CD4-positive, alpha-beta T cell (primary cell): Measurements from ENCODE around the gene G6PC3. TPM values are rescaled to one million over a fixed set of nuclear protein-coding genes. Genes with fewer than 3 reads are reported as not detected.

Experiments used
- ATAC-seq: fragments of 200-7000 bp; cut with Tn5 transposase; one replicate; pipeline ENCODE4 v1.10.0; 2022; ENCODE audit warnings: mild to moderate bottlenecking; ENCODE audit not compliant: poor library complexity
- CTCF ChIA-PET: fragments of 350-600 bp; sonication (Branson Sonifier 250); formaldehyde crosslinking; loops from one replicate; lab custom pipeline; 2021; ENCODE audit warnings: antibody characterized with exemption, inconsistent platforms; lab: Charles Lee
- POLR2A ChIA-PET: fragments of 350-600 bp; sonication (Branson Sonifier 250); formaldehyde crosslinking; loops from one replicate; lab custom pipeline; 2021; ENCODE audit warnings: antibody characterized with exemption, inconsistent platforms; lab: Charles Lee
- DNase-seq, 14 experiments: peaks; one replicate each; pipeline ENCODE4 v3.0.0-alpha.2; 2013 to 2020; ENCODE audit warnings: mixed read lengths in 2 of 14
- H3K27ac ChIP-seq, 2 donors: one replicate each; pipeline versions ENCODE4 v1.5.1 to v1.7.0; 2013; ENCODE audit warnings: low read length in 2 of 2, low read depth in 1 of 2, mild to moderate bottlenecking in 1 of 2
- H3K27me3 ChIP-seq, 2 experiments: 1 replicate in 1 of 2; 2 replicates in 1 of 2; pipeline versions ENCODE4 v1.6.1 to v1.7.0; 2013; ENCODE audit warnings: low read length in 2 of 2, control low read depth in 1 of 2, mild to moderate bottlenecking in 1 of 2, moderate library complexity in 1 of 2; ENCODE audit not compliant: insufficient read depth in 2 of 2, control insufficient read depth in 1 of 2
- H3K36me3 ChIP-seq: one replicate; pipeline ENCODE4 v1.6.1; 2013; ENCODE audit warnings: low read length, control low read depth; ENCODE audit not compliant: insufficient read depth
- H3K4me1 ChIP-seq: one replicate; pipeline ENCODE4 v1.6.1; 2013; ENCODE audit warnings: low read length, control low read depth; ENCODE audit not compliant: insufficient read depth
- H3K4me3 ChIP-seq: one replicate; pipeline ENCODE4 v1.5.1; 2013; ENCODE audit warnings: mild to moderate bottlenecking, low read length, moderate library complexity
- H3K9me3 ChIP-seq, 2 experiments: 1 replicate in 1 of 2; 2 replicates in 1 of 2; pipeline versions ENCODE4 v1.6.1 to v1.7.0; 2013; ENCODE audit warnings: low read length in 2 of 2, mild to moderate bottlenecking in 2 of 2, control low read depth in 1 of 2, moderate library complexity in 1 of 2; ENCODE audit not compliant: control insufficient read depth in 1 of 2, insufficient read depth in 1 of 2
- H3K27ac Mint-ChIP-seq: one replicate; pipeline ENCODE4 v1.8.0; 2020; ENCODE audit warnings: mixed read lengths
- H3K27me3 Mint-ChIP-seq: one replicate; pipeline ENCODE4 v1.8.0; 2021; ENCODE audit warnings: mixed read lengths
- H3K36me3 Mint-ChIP-seq: one replicate; pipeline ENCODE4 v1.8.0; 2021; ENCODE audit warnings: low read depth, mixed read lengths
- H3K4me1 Mint-ChIP-seq: one replicate; pipeline ENCODE4 v1.8.0; 2021; ENCODE audit warnings: low read depth, mixed read lengths
- H3K4me3 Mint-ChIP-seq: one replicate; pipeline ENCODE4 v1.8.0; 2020; ENCODE audit warnings: mild to moderate bottlenecking, mixed read lengths
- H3K9me3 Mint-ChIP-seq: one replicate; pipeline ENCODE4 v1.8.0; 2020; ENCODE audit warnings: mixed read lengths
- CTCF ChIP-seq: fragments of 200-600 bp; IDR thresholded peaks from one replicate; pipeline ENCODE4 v1.8.0; 2022; ENCODE audit warnings: antibody characterized with exemption, mild to moderate bottlenecking
- intact Hi-C, 2 experiments: fragments of 100-400 bp; cut with DNase I in 1 of 2; cut with micrococcal nuclease in 1 of 2; formaldehyde crosslinking; loops; one replicate each; pipeline versions ENCODE4 v1.15.1 to v1.9.0; 2023 to 2025; cut with DNase I, micrococcal nuclease
- total RNA-seq, 174 experiments: library from RNA in 2 of 174; stranded (reverse) in 2 of 174; gene quantifications; one replicate each; pipeline ENCODE4 v1.2.3 and lab custom pipeline; 2021 to 2026

G6PC3 gene
- total RNA-seq, 2 experiments from 2014 or later: 5.6 to 5.8 TPM

GRCh38 chr17:44079877-44080821, 9.6 kb downstream of the G6PC3 start:
- no peak for ATAC-seq
- H3K27ac Mint-ChIP-seq: no peak overlapping the region

GRCh38 chr17:44081681-44082080, 11.1 kb downstream of the G6PC3 start:
- H3K27me3 ChIP-seq: no peaks in the 10 kb centered on the region
- ChIA-PET POLR2A (no interaction called here), CTCF (no interaction called here)
- no peak overlapping the region for H3K27ac Mint-ChIP-seq
- ATAC-seq (no peak), DNase-seq (no peak)
- H3K27me3 Mint-ChIP-seq: no peaks in the 10 kb centered on the region
- no peak overlapping the region for H3K4me3 ChIP-seq
- H3K4me1 ChIP-seq: no peaks in the 10 kb centered on the region
- intact Hi-C loops: loop anchor here in 1 of 2 experiments (5.0 to 10.0 kb wide), 2 partner anchors 274 to 857 kb away; partner anchors contain the start of gene CCDC200
- TF ChIP-seq CTCF: no peak
- H3K36me3 Mint-ChIP-seq: peaks cover 69% of the 10 kb centered on the region
- H3K4me1 Mint-ChIP-seq: no peaks in the 10 kb centered on the region
- H3K9me3 ChIP-seq: no peaks in the 10 kb centered on the region
- H3K9me3 Mint-ChIP-seq: no peaks in the 10 kb centered on the region
- no peak overlapping the region for H3K4me3 Mint-ChIP-seq
- peaks cover 58% of the 10 kb centered on the region for H3K36me3 ChIP-seq
- no peak overlapping the region for H3K27ac ChIP-seq

More at GRCh38 chr17:44079877-44080821, 9.6 kb downstream of the G6PC3 start:
- Histone ChIP-seq H3K27me3 (no peaks in the 10 kb centered on the region), H3K9me3 (no peaks in the 10 kb centered on the region), H3K4me1 (no peaks in the 10 kb centered on the region), H3K27ac (no peak overlapping the region), H3K36me3 (peaks cover 72% of the 10 kb centered on the region), H3K4me3 (no peak overlapping the region)
- ChIA-PET POLR2A (no interaction called here), CTCF (no interaction called here)
- no peaks in the 10 kb centered on the region for H3K9me3 Mint-ChIP-seq
- H3K36me3 Mint-ChIP-seq: peaks cover 79% of the 10 kb centered on the region
- TF ChIP-seq CTCF: no peak
- peak in 1 of 14 experiments; percentile 26 for DNase-seq
- intact Hi-C loops: loop anchor here in 1 of 2 experiments (5.0 to 10.0 kb wide), 2 partner anchors 273 to 855 kb away; partner anchors contain the start of gene CCDC200
- no peaks in the 10 kb centered on the region for H3K27me3 Mint-ChIP-seq
- no peak overlapping the region for H3K4me3 Mint-ChIP-seq
- no peaks in the 10 kb centered on the region for H3K4me1 Mint-ChIP-seq

GRCh38 chr17:44082256-44082927, 11.9 kb downstream of the G6PC3 start:
- no peak for TF ChIP-seq CTCF
- no peak overlapping the region for H3K27ac Mint-ChIP-seq
- peaks cover 3% of the 10 kb centered on the region for H3K4me1 ChIP-seq
- CTCF ChIA-PET: no interaction called here
- no peaks in the 10 kb centered on the region for H3K27me3 ChIP-seq
- H3K36me3 Mint-ChIP-seq: peaks cover 70% of the 10 kb centered on the region
- intact Hi-C loops: loop anchor here in 1 of 2 experiments (5.0 to 10.0 kb wide), 2 partner anchors 275 to 858 kb away; partner anchors contain the start of gene CCDC200
- peaks cover 51% of the 10 kb centered on the region for H3K36me3 ChIP-seq
- H3K27ac ChIP-seq: no peak overlapping the region
- H3K27me3 Mint-ChIP-seq: no peaks in the 10 kb centered on the region
- H3K9me3 Mint-ChIP-seq: no peaks in the 10 kb centered on the region
- POLR2A ChIA-PET: no interaction called here
- no peaks in the 10 kb centered on the region for H3K4me1 Mint-ChIP-seq
- no peak for DNase-seq
- H3K9me3 ChIP-seq: no peaks in the 10 kb centered on the region
- H3K4me3 ChIP-seq: no peak overlapping the region
- no peak overlapping the region for H3K4me3 Mint-ChIP-seq
- no peak for ATAC-seq
